IPS-NIHi11 (cell line): ENCODE data around the gene KCNJ11.
"Not testable (repeated sequence)": the region's sequence is repeated elsewhere in the genome, so short reads cannot be mapped to it uniquely, and the experiment has no call there.

ENCODE experiments used
- DNase-seq: peaks from one replicate; pipeline ENCODE4 v3.0.0; 2012; ENCODE audit warnings: mixed read lengths, low spot score

KCNJ11 gene

GRCh38 chr11:17388609-17389210 lies at the start of gene KCNJ11:
TSS of gene KCNJ11 (minus strand) at chr11:17388659. CDS start at chr11:17388091, 568 bp downstream.
- peak; percentile 51 for DNase-seq

GRCh38 chr11:17437366-17437765 lies 48.9 kb upstream of the KCNJ11 start:
- DNase-seq = no peak

GRCh38 chr11:17434108-17434507 lies 45.6 kb upstream of the KCNJ11 start:
- DNase-seq = no peak

GRCh38 chr11:17432002-17432401 lies 43.5 kb upstream of the KCNJ11 start:
- no peak for DNase-seq

GRCh38 chr11:17431139-17431538 lies 42.7 kb upstream of the KCNJ11 start:
- DNase-seq = no peak

- DNase-seq = no peak
These were observed 42.2 kb upstream of the KCNJ11 start for GRCh38 chr11:17430616-17431015.

GRCh38 chr11:17428925-17429324 lies 40.5 kb upstream of the KCNJ11 start:
- DNase-seq = no peak

GRCh38 chr11:17428261-17428660 lies 39.8 kb upstream of the KCNJ11 start:
- DNase-seq = no peak

GRCh38 chr11:17426233-17426632 lies 37.8 kb upstream of the KCNJ11 start:
- not testable (repeated sequence) for DNase-seq

GRCh38 chr11:17423533-17424310 lies 35.3 kb upstream of the KCNJ11 start:
- DNase-seq = no peak

GRCh38 chr11:17421781-17422180 lies 33.3 kb upstream of the KCNJ11 start:
- DNase-seq = no peak

GRCh38 chr11:17418444-17419081 lies 30.1 kb upstream of the KCNJ11 start:
- DNase-seq = no peak

GRCh38 chr11:17416492-17416891 lies 28.0 kb upstream of the KCNJ11 start:
- no peak for DNase-seq

GRCh38 chr11:17415523-17416104 lies 27.2 kb upstream of the KCNJ11 start:
- no peak for DNase-seq

GRCh38 chr11:17414992-17415391 lies 26.5 kb upstream of the KCNJ11 start:
- no peak for DNase-seq

GRCh38 chr11:17414317-17414737 lies 25.9 kb upstream of the KCNJ11 start:
- no peak for DNase-seq

GRCh38 chr11:17413414-17414316 lies 25.2 kb upstream of the KCNJ11 start:
- DNase-seq = no peak

GRCh38 chr11:17412488-17413180 lies 24.2 kb upstream of the KCNJ11 start:
- DNase-seq = peak; percentile 50

GRCh38 chr11:17411418-17411817 lies 23.0 kb upstream of the KCNJ11 start:
- DNase-seq = no peak

- DNase-seq = no peak
These were observed 22.3 kb upstream of the KCNJ11 start for GRCh38 chr11:17410606-17411379.
